Mesothelial cell of epicardium (in vitro differentiated cells): ENCODE measurements around the gene PGBD5. TPM values are rescaled to one million over a fixed set of nuclear protein-coding genes. Genes with fewer than 3 reads are reported as not detected.

Experiments
- DNase-seq, 2 experiments: peaks; one replicate each; pipeline ENCODE4 v3.0.0; 2021; ENCODE audit warnings: low spot score in 2 of 2; ENCODE audit not compliant: unreplicated experiment in 2 of 2
- H3K27ac Mint-ChIP-seq: 2 replicates; pipeline ENCODE4 v1.8.0; 2021; ENCODE audit warnings: mixed read lengths
- H3K27me3 Mint-ChIP-seq: 2 replicates; pipeline ENCODE4 v1.8.0; 2021; ENCODE audit warnings: low read depth, mixed read lengths
- H3K36me3 Mint-ChIP-seq: 2 replicates; pipeline ENCODE4 v1.8.0; 2021; ENCODE audit warnings: mixed read lengths
- H3K4me1 Mint-ChIP-seq: 2 replicates; pipeline ENCODE4 v1.8.0; 2021; ENCODE audit warnings: mixed read lengths
- H3K4me3 Mint-ChIP-seq: 2 replicates; pipeline ENCODE4 v1.8.0; 2021; ENCODE audit warnings: mild to moderate bottlenecking, moderate library complexity, mixed read lengths
- H3K9me3 Mint-ChIP-seq: 2 replicates; pipeline ENCODE4 v1.8.0; 2021; ENCODE audit warnings: mixed read lengths
- total RNA-seq: library from RNA; stranded (reverse); gene quantifications from 3 replicates; pipeline ENCODE4 v1.2.1, GENCODE V29; 2021
- TF ChIP-seq, protein P1 (sequence below): fragments of 200-600 bp; sonication (generic); IDR thresholded peaks from one replicate; pipeline ENCODE4 v1.5.0; 2021; ENCODE audit warnings: antibody characterized with exemption; ENCODE audit not compliant: unreplicated experiment

Gene PGBD5
- total RNA-seq, 1 donor from 2014 or later = 0.94 TPM

DNA sequence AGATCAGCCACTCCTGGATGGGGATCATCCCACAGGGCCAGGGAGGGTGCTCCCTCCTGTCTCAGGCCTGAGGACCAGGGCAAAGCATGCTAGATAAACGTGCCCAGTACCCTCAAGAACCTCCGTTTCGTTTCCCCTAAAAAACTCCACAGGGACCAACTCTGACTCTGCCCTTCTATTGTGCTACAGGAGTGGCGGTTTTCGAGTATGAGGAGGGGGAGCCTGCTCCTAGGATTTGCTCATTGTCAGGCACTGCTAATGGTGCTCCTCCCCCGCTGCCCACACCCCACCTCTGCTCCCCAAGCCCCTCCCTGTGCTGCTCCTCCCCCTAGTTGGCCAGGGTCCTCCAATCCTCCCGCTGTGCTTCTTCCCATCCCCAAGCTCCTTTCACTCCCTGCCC, 32.0 kb downstream of the PGBD5 start:
- H3K36me3 Mint-ChIP-seq = no peaks in the 10 kb centered on the region
- H3K4me1 Mint-ChIP-seq = no peaks in the 10 kb centered on the region
- DNase-seq = no peak
- no peak overlapping the region for H3K27ac Mint-ChIP-seq
- TF ChIP-seq, protein P1, sequence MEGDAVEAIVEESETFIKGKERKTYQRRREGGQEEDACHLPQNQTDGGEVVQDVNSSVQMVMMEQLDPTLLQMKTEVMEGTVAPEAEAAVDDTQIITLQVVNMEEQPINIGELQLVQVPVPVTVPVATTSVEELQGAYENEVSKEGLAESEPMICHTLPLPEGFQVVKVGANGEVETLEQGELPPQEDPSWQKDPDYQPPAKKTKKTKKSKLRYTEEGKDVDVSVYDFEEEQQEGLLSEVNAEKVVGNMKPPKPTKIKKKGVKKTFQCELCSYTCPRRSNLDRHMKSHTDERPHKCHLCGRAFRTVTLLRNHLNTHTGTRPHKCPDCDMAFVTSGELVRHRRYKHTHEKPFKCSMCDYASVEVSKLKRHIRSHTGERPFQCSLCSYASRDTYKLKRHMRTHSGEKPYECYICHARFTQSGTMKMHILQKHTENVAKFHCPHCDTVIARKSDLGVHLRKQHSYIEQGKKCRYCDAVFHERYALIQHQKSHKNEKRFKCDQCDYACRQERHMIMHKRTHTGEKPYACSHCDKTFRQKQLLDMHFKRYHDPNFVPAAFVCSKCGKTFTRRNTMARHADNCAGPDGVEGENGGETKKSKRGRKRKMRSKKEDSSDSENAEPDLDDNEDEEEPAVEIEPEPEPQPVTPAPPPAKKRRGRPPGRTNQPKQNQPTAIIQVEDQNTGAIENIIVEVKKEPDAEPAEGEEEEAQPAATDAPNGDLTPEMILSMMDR = no peak
- peaks cover 30% of the 10 kb centered on the region for H3K27me3 Mint-ChIP-seq
- peaks cover 4% of the 10 kb centered on the region for H3K9me3 Mint-ChIP-seq
- no peak overlapping the region for H3K4me3 Mint-ChIP-seq

DNA sequence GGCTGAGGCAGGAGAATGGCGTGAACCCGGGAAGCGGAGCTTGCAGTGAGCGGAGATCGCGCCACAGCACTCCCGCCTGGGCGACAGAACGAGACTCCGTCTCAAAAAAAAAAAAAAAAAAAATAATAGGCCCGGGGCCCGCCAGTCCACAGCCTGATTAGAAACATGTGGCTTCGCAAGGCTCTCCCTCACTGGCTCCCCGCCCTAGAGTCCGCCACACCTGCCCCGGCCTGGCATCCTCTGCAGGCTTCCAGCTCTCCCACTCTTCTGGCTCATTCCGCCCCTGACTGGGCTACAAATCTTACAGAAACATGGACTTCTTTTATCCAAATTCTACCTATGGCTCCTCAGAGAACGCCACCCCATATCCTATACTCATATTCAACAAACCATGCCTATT, 32.4 kb downstream of the PGBD5 start:
- Mint-ChIP-seq H3K27me3 (peaks cover 30% of the 10 kb centered on the region), H3K9me3 (peaks cover 4% of the 10 kb centered on the region), H3K27ac (no peak overlapping the region), H3K4me3 (no peak overlapping the region), H3K4me1 (no peaks in the 10 kb centered on the region), H3K36me3 (no peaks in the 10 kb centered on the region)
- TF ChIP-seq, protein P1 = no peak
- DNase-seq = no peak

DNA sequence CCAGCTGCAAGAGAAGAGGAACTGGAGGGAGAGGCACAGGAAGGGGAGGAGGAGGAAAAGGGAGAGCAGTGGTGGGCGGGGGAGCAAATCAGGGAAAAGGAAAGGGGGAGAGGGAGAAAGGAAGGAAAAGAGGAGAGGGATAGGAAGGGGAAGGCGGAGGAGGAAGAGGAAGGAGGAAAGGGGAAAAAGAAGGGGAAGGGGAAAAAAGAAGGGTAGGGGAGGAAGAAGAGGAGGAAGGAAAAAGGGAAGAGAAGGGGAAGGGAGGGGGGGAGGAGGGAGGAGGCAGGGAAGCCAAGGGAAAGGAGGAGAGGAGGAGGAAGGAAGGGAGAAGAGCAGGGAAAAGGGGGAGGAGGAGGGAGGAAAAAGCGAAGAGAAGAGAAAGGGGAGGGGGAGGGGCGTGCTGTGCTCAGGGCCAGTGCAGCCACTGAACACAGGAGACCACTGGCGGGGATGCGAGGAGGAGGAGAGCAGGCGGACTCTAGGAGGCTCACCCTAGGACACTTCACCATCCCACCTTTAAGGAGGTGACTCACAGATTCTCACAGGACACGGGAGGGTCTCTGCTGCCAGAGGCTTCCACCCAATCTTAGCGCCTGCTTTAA, 33.1 kb downstream of the PGBD5 start:
- Mint-ChIP-seq H3K36me3 (no peaks in the 10 kb centered on the region), H3K27me3 (peaks cover 30% of the 10 kb centered on the region), H3K4me3 (no peak overlapping the region), H3K27ac (no peak overlapping the region), H3K4me1 (no peaks in the 10 kb centered on the region), H3K9me3 (peaks cover 4% of the 10 kb centered on the region)
- DNase-seq = no peak
- TF ChIP-seq, protein P1 = no peak

DNA sequence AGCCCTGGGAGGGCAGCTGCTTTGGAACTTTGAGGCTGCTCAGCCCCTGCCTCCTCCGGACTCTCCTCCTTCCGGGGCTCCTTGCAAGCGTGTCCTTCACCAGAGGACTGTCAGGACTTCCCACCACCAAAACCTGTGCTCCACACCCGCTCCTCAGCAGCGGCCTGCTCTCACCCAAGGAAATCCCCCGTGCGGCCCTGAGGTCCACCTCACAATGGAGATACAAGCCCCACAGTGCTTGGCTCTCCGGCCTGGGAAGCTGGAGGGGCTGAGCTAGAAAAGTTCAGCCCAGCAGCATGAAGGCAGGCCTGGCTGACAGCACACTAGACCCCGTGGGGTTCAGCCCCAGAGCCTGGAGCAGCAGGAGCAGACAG, 33.6 kb downstream of the PGBD5 start:
- Mint-ChIP-seq H3K27me3 (peaks cover 30% of the 10 kb centered on the region), H3K4me3 (no peak overlapping the region), H3K4me1 (no peaks in the 10 kb centered on the region), H3K9me3 (peaks cover 4% of the 10 kb centered on the region), H3K27ac (no peak overlapping the region), H3K36me3 (no peaks in the 10 kb centered on the region)
- TF ChIP-seq, protein P1 = no peak
- no peak for DNase-seq

DNA sequence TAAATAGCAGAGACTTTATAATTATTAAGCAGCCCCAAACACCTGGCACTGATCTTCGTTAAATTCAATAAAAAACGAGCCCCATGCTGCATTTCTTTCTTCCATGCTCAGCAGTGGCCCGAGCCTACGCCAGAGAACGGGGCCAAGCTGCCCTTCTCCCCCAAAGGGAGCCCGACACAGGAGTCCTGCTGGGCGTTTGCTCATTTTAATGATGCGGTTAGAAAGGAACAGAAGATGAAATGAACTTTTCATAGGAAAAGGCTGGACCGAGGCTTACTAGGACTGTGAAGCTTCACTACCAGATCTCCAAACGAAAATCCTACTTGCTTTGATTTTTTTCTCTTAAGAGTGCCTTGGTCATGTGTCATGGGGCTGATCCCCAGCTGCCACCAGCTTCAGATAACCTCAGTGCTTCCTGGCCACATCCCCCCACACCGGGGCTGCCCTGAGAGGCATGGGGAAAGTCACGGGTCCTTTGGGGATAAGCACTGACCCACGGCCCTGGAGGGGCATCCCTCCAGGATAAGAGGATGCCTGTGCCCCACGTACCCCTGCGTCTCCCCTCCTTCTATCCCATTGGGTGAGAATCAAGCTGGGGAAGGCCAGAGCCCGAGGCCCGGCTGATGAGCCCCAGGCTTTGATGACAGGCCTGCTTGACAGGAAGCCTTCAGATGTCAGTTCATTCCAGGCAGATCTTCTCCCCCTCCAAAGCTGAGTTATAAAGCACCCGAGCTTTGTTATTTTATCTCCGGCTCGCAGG, 34.2 kb downstream of the PGBD5 start:
- peaks cover 30% of the 10 kb centered on the region for H3K27me3 Mint-ChIP-seq
- H3K4me3 Mint-ChIP-seq = no peak overlapping the region
- peaks cover 4% of the 10 kb centered on the region for H3K9me3 Mint-ChIP-seq
- no peaks in the 10 kb centered on the region for H3K36me3 Mint-ChIP-seq
- TF ChIP-seq, protein P1 = no peak
- no peak for DNase-seq
- no peak overlapping the region for H3K27ac Mint-ChIP-seq
- H3K4me1 Mint-ChIP-seq = no peaks in the 10 kb centered on the region
